Kidney (tissue), 14 donors: Measurements from ENCODE around the gene APPL2. TPM values are rescaled to one million over a fixed set of nuclear protein-coding genes. Genes with fewer than 3 reads are reported as not detected.
"Not testable (repeated sequence)": the region's sequence is repeated elsewhere in the genome, so short reads cannot be mapped to it uniquely, and the experiment has no call there.

Experiments used
- DNase-seq, 5 donors: peaks; one replicate each; pipeline ENCODE4 v3.0.0-alpha.2; 2013 to 2020
- FAIRE-seq: peaks from 2 replicates; lab custom pipeline; 2012; peaks lifted over from hg19 to GRCh38; lab: Jason Lieb, UNC
- H3K27ac ChIP-seq, 2 donors: one replicate each; pipeline ENCODE4 v1.7.0; 2013; ENCODE audit warnings: low read depth in 2 of 2, low read length in 2 of 2, inconsistent platforms in 1 of 2
- H3K27me3 ChIP-seq: one replicate; pipeline ENCODE4 v1.7.1; 2013; ENCODE audit warnings: low read length, inconsistent platforms; ENCODE audit not compliant: control insufficient read depth, insufficient read depth
- H3K36me3 ChIP-seq, 3 donors: one replicate each; pipeline versions ENCODE4 v1.7.0 to v1.7.1; 2013; ENCODE audit warnings: low read length in 3 of 3, control low read depth in 1 of 3, inconsistent platforms in 1 of 3; ENCODE audit not compliant: insufficient read depth in 3 of 3, control insufficient read depth in 2 of 3
- H3K4me1 ChIP-seq, 3 donors: one replicate each; pipeline versions ENCODE4 v1.7.0 to v1.7.1; 2013; ENCODE audit warnings: low read length in 3 of 3, inconsistent platforms in 1 of 3, low read depth in 1 of 3; ENCODE audit not compliant: control insufficient read depth in 2 of 3, insufficient read depth in 2 of 3
- H3K4me3 ChIP-seq, 3 donors: one replicate each; pipeline versions ENCODE4 v1.7.0 to v1.8.1; 2013; ENCODE audit warnings: low read length in 3 of 3, control low read depth in 1 of 3, inconsistent platforms in 1 of 3
- H3K9ac ChIP-seq, 3 donors: one replicate each; pipeline versions ENCODE4 v1.7.0 to v1.7.1; 2013; ENCODE audit warnings: low read length in 3 of 3, control low read depth in 1 of 3, inconsistent platforms in 1 of 3
- H3K9me3 ChIP-seq, 3 donors: one replicate each; pipeline versions ENCODE4 v1.7.0 to v1.7.1; 2013; ENCODE audit warnings: low read length in 3 of 3, control low read depth in 1 of 3, inconsistent platforms in 1 of 3; ENCODE audit not compliant: control insufficient read depth in 2 of 3, insufficient read depth in 1 of 3
- CTCF ChIP-seq: IDR thresholded peaks from 3 replicates; pipeline ENCODE4 v1.5.1; 2012; ENCODE audit warnings: mild to moderate bottlenecking, moderate library complexity, borderline replicate concordance; ENCODE audit not compliant: insufficient read depth; ENCODE audit errors: extremely low read depth
- intact Hi-C: fragments of 100-400 bp; cut with DNase I; formaldehyde crosslinking; loops from one replicate; pipeline ENCODE4 v1.11.1; 2022
- polyA plus RNA-seq: library from polyadenylated mRNA; stranded (reverse); fragments of 350-450 nt; fragmentation: Illumina TruSeq; extraction: RNeasy Lipid Tissue Mini Kit (QIAGEN cat#74804); gene quantifications from one replicate; pipeline ENCODE4 v1.2.3, GENCODE V29; 2014; ENCODE audit warnings: low read depth, low replicate concordance; ENCODE audit not compliant: insufficient read depth
- total RNA-seq: library from RNA; stranded (reverse); fragmentation: NEBNext Ultra II Directional; extraction: Animal tissue kit (Norgen Biotek cat#: 25700); gene quantifications from one replicate; pipeline ENCODE4 v1.2.1, GENCODE V29; 2021
- donor health status: control.
- donor health status: control.
- donor health status: control.
- donor health status: control.
- donor health status: control.
- donor health status: DM: yes; HTN: yes; CAD: no.
- donor health status: Normal renal cell carcinoma (clear cell type).

The APPL2 gene
- total and polyA plus RNA-seq, 2 donors from 2014 or later = 17.9 to 42.5 TPM

DNA sequence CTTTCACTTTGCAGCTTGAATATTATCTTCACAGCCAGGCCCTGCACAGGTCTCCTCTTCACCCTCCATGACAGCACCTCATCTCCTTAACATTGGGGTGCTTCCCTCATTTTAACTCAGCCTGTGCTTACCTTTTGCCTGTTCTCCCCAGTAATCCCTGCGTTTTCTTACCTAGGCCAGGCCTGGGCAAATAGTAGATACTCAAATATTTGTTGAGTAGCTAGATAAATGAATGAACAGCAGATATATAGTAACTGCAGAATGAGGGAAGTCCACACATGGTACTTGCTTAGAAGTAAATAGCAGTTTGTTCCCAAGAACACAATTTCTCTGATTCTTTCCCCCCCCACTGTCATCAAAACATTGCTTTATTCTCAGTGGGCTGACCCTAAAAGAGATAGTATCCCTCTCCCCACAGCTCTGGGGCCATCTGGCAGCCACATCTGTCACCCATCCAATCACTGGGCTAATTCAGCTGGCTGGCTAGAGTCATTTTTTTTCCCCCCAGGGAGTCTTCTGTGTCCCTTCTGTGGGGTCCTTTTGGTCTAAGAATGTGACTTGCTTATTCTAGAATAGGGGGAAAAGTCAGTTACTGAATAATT is 43.2 kb downstream of the APPL2 start:
- Histone ChIP-seq H3K36me3 (peaks cover 6 to 50% (median 33%) of the 10 kb centered on the region in 3 donors), H3K27ac (no peak overlapping the region), H3K4me3 (no peak overlapping the region), H3K4me1 (no peaks in the 10 kb centered on the region), H3K27me3 (no peaks in the 10 kb centered on the region), H3K9ac (no peak overlapping the region), H3K9me3 (no peaks in the 10 kb centered on the region)
- intact Hi-C loops = no loop called here
- no peak for TF ChIP-seq CTCF
- no peak for FAIRE-seq
- DNase-seq = no peak

DNA sequence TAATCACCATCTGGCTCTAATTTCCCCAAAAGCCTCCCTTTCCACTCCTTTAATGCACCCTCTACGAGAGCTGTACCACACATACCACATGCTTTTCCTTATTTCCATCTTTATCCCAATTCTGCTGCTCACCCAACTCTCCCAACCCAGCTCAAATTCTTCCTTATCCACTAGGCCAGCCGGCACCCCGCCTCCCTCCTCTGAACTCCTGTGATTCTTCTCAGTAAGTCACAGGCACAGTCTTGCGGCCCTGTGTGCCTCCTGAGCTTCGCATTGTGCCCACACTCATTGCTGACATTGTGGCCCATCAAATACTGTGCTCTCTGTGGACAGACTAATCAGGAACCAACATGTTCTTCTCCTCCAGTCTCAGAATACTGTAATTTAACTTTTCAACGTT is 45.4 kb downstream of the APPL2 start:
- Histone ChIP-seq H3K9me3 (no peaks in the 10 kb centered on the region), H3K36me3 (peaks cover 13 to 52% (median 40%) of the 10 kb centered on the region in 3 donors)

DNA sequence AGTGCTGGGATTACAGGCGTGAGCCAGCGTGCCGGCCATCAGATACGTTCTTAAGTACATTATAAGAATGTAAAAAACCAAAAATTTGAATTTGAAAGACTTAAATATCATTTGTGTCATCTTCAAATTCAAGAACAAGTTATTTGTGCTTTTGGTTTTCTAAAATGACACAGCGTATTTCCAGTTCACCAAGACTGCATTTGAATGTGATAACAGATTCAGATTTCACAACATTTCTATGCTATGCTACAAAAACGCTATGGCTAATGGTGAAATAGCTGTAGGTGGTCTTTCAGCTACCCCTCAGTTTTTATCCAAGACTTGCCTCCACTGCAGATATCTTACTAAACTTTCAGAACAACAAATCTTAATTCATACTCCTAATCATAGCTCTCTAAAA is 46.7 kb downstream of the APPL2 start:
- H3K9ac ChIP-seq = no peak overlapping the region
- no peak for FAIRE-seq
- H3K4me3 ChIP-seq = no peak overlapping the region
- H3K36me3 ChIP-seq = peaks cover 15 to 49% (median 40%) of the 10 kb centered on the region in 3 donors
- TF ChIP-seq CTCF = no peak
- no peak for DNase-seq
- intact Hi-C loops = no loop called here
- no peaks in the 10 kb centered on the region for H3K9me3 ChIP-seq
- no peak overlapping the region for H3K27ac ChIP-seq
- H3K4me1 ChIP-seq = no peaks in the 10 kb centered on the region
- no peaks in the 10 kb centered on the region for H3K27me3 ChIP-seq

More for the DNA sequence above, 45.4 kb downstream of the APPL2 start:
- Histone ChIP-seq H3K4me3 (no peak overlapping the region), H3K27ac (no peak overlapping the region), H3K4me1 (no peaks in the 10 kb centered on the region), H3K9ac (no peak overlapping the region), H3K27me3 (no peaks in the 10 kb centered on the region)
- intact Hi-C loops = no loop called here
- DNase-seq = no peak
- TF ChIP-seq CTCF = no peak
- no peak for FAIRE-seq

DNA sequence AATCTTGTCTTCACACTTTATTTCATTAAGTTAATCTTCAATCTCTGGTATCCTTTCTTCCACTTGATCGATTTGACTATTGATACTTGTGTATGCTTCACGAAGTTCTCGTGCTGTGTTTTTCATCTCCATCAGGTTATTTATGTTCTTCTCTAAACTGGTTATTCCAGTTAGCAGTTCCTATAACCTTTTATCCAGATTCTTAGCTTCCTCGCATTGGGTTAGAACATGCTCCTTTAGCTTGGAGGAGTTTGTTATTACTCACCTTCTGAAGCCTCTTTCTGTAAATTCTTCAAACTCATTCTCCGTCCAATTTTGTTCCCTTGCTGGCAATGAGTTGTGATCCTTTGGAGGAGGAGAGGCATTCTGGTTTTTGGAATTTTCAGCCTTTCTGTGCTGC is 52.0 kb downstream of the APPL2 start:
- FAIRE-seq, H3K9me3 ChIP-seq, intact Hi-C loops, H3K27ac ChIP-seq, H3K9ac ChIP-seq, H3K4me1 ChIP-seq, H3K27me3 ChIP-seq, H3K4me3 ChIP-seq, DNase-seq: not testable (repeated sequence)
- H3K36me3 ChIP-seq = peaks cover 14 to 18% (median 16%) of the 10 kb centered on the region in 3 donors

GRCh38 chr12:105183406-105183805 is 52.6 kb downstream of the APPL2 start:
- H3K27me3 ChIP-seq, intact Hi-C loops, H3K4me1 ChIP-seq, H3K9ac ChIP-seq, H3K9me3 ChIP-seq, FAIRE-seq, H3K27ac ChIP-seq, DNase-seq, H3K4me3 ChIP-seq: not testable (repeated sequence)
- H3K36me3 ChIP-seq = peaks cover 12 to 16% (median 14%) of the 10 kb centered on the region in 3 donors

GRCh38 chr12:105179114-105179513 is 56.9 kb downstream of the APPL2 start:
- H3K27me3 ChIP-seq, H3K27ac ChIP-seq, H3K4me3 ChIP-seq, intact Hi-C loops, H3K4me1 ChIP-seq, H3K9ac ChIP-seq, DNase-seq, FAIRE-seq, H3K9me3 ChIP-seq: not testable (repeated sequence)
- peaks cover 2 to 22% (median 4%) of the 10 kb centered on the region in 3 donors for H3K36me3 ChIP-seq
